Activated CD8-positive, alpha-beta memory T cell treated with anti-CD3 and anti-CD28 coated beads, Interleukin-2, amount 10 ng/mL, durations not matched to agents 7 days and 5 days (primary cell): ENCODE data around the gene LIPM. TPM values are rescaled to one million over a fixed set of nuclear protein-coding genes. Genes with fewer than 3 reads are reported as not detected.

Experiments
- ATAC-seq: fragments of 150-1000 bp; cut with Tn5 transposase; one replicate; pipeline ENCODE4 v1.10.0; 2021; ENCODE audit warnings: moderate library complexity
- CTCF ChIA-PET: fragments of 350-600 bp; sonication (Branson Sonifier 250); formaldehyde crosslinking; loops from one replicate; lab custom pipeline; 2021; ENCODE audit warnings: antibody characterized with exemption; lab: Charles Lee
- DNase-seq: peaks from one replicate; pipeline ENCODE4 v3.0.0-alpha.2; 2020
- H3K27ac Mint-ChIP-seq: one replicate; pipeline ENCODE4 v1.8.0; 2021; ENCODE audit warnings: mild to moderate bottlenecking, mixed read lengths
- H3K27me3 Mint-ChIP-seq: one replicate; pipeline ENCODE4 v1.8.0; 2021; ENCODE audit warnings: mixed read lengths
- H3K36me3 Mint-ChIP-seq: one replicate; pipeline ENCODE4 v1.8.0; 2021; ENCODE audit warnings: mild to moderate bottlenecking, mixed read lengths
- H3K4me1 Mint-ChIP-seq: one replicate; pipeline ENCODE4 v1.8.0; 2021; ENCODE audit warnings: mixed read lengths
- H3K4me3 Mint-ChIP-seq: one replicate; pipeline ENCODE4 v1.8.0; 2021; ENCODE audit warnings: mild to moderate bottlenecking, moderate library complexity, mixed read lengths
- H3K9me3 Mint-ChIP-seq: one replicate; pipeline ENCODE4 v1.8.0; 2022; ENCODE audit warnings: low read depth, mixed read lengths
- total RNA-seq, 2 experiments: library from RNA; stranded (reverse); gene quantifications; one replicate each; pipeline ENCODE4 v1.2.3, GENCODE V29; 2021

The LIPM gene
- total RNA-seq = not detected

- no peak within 1 kb of the TSS for H3K27ac Mint-ChIP-seq
- H3K27me3 Mint-ChIP-seq = peaks cover 10% of the 10 kb centered on the region
- H3K4me1 Mint-ChIP-seq = peaks cover 12% of the 10 kb centered on the region
- no peaks in the 10 kb centered on the region for H3K36me3 Mint-ChIP-seq
- H3K4me3 Mint-ChIP-seq = no peak within 1 kb of the TSS
- H3K9me3 Mint-ChIP-seq = no peaks in the 10 kb centered on the region
- DNase-seq = no peak
- no peak for ATAC-seq
- CTCF ChIA-PET = interaction anchor here (1.2 kb wide), 1 partner anchor 33 kb away, joined by 4 read pairs; no protein-coding TSS in a partner anchor
These were observed at the start of gene LIPM for GRCh38 chr10:88802523-88803285. Gene LIPM, plus strand, starts transcription at chr10:88802730. Its CDS starts 167 bp downstream, at chr10:88802897.

- H3K27ac Mint-ChIP-seq = no peak overlapping the region
- peaks cover 11% of the 10 kb centered on the region for H3K27me3 Mint-ChIP-seq
- CTCF ChIA-PET = no interaction called here
- H3K36me3 Mint-ChIP-seq = peaks cover 1% of the 10 kb centered on the region
- no peak overlapping the region for H3K4me3 Mint-ChIP-seq
- no peak for DNase-seq
- H3K9me3 Mint-ChIP-seq = no peaks in the 10 kb centered on the region
- peaks cover 3% of the 10 kb centered on the region for H3K4me1 Mint-ChIP-seq
- no peak for ATAC-seq
These were observed 48.2 kb upstream of the LIPM start for GRCh38 chr10:88754287-88754686.

- H3K36me3 Mint-ChIP-seq = peaks cover 1% of the 10 kb centered on the region
- DNase-seq (no peak), ATAC-seq (no peak)
- peaks cover 11% of the 10 kb centered on the region for H3K27me3 Mint-ChIP-seq
- H3K9me3 Mint-ChIP-seq = no peaks in the 10 kb centered on the region
- H3K27ac Mint-ChIP-seq = no peak overlapping the region
- H3K4me3 Mint-ChIP-seq = no peak overlapping the region
- peaks cover 7% of the 10 kb centered on the region for H3K4me1 Mint-ChIP-seq
- CTCF ChIA-PET = no interaction called here
These were observed 46.8 kb upstream of the LIPM start for GRCh38 chr10:88755753-88756152.

GRCh38 chr10:88756660-88757059 lies 45.9 kb upstream of the LIPM start:
- peaks cover 11% of the 10 kb centered on the region for H3K27me3 Mint-ChIP-seq
- no peak for ATAC-seq
- CTCF ChIA-PET = interaction anchor here (0.6 kb wide), 1 partner anchor 36 kb away, joined by 3 read pairs; no protein-coding TSS in a partner anchor

GRCh38 chr10:88759366-88760101 lies 43.0 kb upstream of the LIPM start, which contains the start of gene LIPN:
Gene LIPN, plus strand, starts transcription at chr10:88760020. Its CDS starts 1,386 bp downstream, at chr10:88761406.
- no peak within 1 kb of the TSS for H3K27ac Mint-ChIP-seq
- H3K4me1 Mint-ChIP-seq = peaks cover 11% of the 10 kb centered on the region
- H3K4me3 Mint-ChIP-seq = no peak within 1 kb of the TSS
- CTCF ChIA-PET = interaction anchor here (1.1 kb wide), 1 partner anchor 31 kb away, joined by 4 read pairs; no protein-coding TSS in a partner anchor
- peaks cover 1% of the 10 kb centered on the region for H3K36me3 Mint-ChIP-seq
- H3K27me3 Mint-ChIP-seq = peaks cover 7% of the 10 kb centered on the region
- no peaks in the 10 kb centered on the region for H3K9me3 Mint-ChIP-seq
- ATAC-seq (no peak), DNase-seq (no peak)

More at GRCh38 chr10:88756660-88757059, 45.9 kb upstream of the LIPM start:
- DNase-seq = no peak
- peaks cover 1% of the 10 kb centered on the region for H3K36me3 Mint-ChIP-seq
- H3K4me1 Mint-ChIP-seq = peaks cover 7% of the 10 kb centered on the region
- no peak overlapping the region for H3K4me3 Mint-ChIP-seq
- no peaks in the 10 kb centered on the region for H3K9me3 Mint-ChIP-seq
- H3K27ac Mint-ChIP-seq = no peak overlapping the region

GRCh38 chr10:88762906-88763305 lies 39.6 kb upstream of the LIPM start:
- H3K9me3 Mint-ChIP-seq = no peaks in the 10 kb centered on the region
- ATAC-seq (no peak), DNase-seq (no peak)
- peaks cover 8% of the 10 kb centered on the region for H3K4me1 Mint-ChIP-seq
- CTCF ChIA-PET = no interaction called here
- no peak overlapping the region for H3K4me3 Mint-ChIP-seq
- H3K27ac Mint-ChIP-seq = no peak overlapping the region
- H3K36me3 Mint-ChIP-seq = peaks cover 1% of the 10 kb centered on the region
- peaks cover 3% of the 10 kb centered on the region for H3K27me3 Mint-ChIP-seq

GRCh38 chr10:88763441-88763840 lies 39.1 kb upstream of the LIPM start:
- peaks cover 3% of the 10 kb centered on the region for H3K27me3 Mint-ChIP-seq

GRCh38 chr10:88764110-88764509 lies 38.4 kb upstream of the LIPM start:
- H3K27me3 Mint-ChIP-seq = peaks cover 3% of the 10 kb centered on the region
- no peak overlapping the region for H3K4me3 Mint-ChIP-seq
- no peaks in the 10 kb centered on the region for H3K9me3 Mint-ChIP-seq
- DNase-seq (no peak), ATAC-seq (no peak)
- CTCF ChIA-PET = interaction anchor here (1.2 kb wide), 1 partner anchor 38 kb away, joined by 3 read pairs; no protein-coding TSS in a partner anchor
- no peak overlapping the region for H3K27ac Mint-ChIP-seq
- peaks cover 8% of the 10 kb centered on the region for H3K4me1 Mint-ChIP-seq
- H3K36me3 Mint-ChIP-seq = no peaks in the 10 kb centered on the region

More at GRCh38 chr10:88763441-88763840, 39.1 kb upstream of the LIPM start:
- H3K4me1 Mint-ChIP-seq = peaks cover 8% of the 10 kb centered on the region
- ATAC-seq = no peak
- CTCF ChIA-PET = interaction anchor here (1.2 kb wide), 1 partner anchor 37 kb away, joined by 3 read pairs; no protein-coding TSS in a partner anchor
- no peak overlapping the region for H3K4me3 Mint-ChIP-seq
- no peak overlapping the region for H3K27ac Mint-ChIP-seq
- no peaks in the 10 kb centered on the region for H3K9me3 Mint-ChIP-seq
- no peak for DNase-seq
- peaks cover 1% of the 10 kb centered on the region for H3K36me3 Mint-ChIP-seq

GRCh38 chr10:88765816-88766215 lies 36.7 kb upstream of the LIPM start:
- no peak overlapping the region for H3K27ac Mint-ChIP-seq
- no peaks in the 10 kb centered on the region for H3K36me3 Mint-ChIP-seq
- H3K4me3 Mint-ChIP-seq = no peak overlapping the region
- CTCF ChIA-PET = no interaction called here
- peaks cover 4% of the 10 kb centered on the region for H3K4me1 Mint-ChIP-seq
- no peak for ATAC-seq
- peaks cover 3% of the 10 kb centered on the region for H3K27me3 Mint-ChIP-seq
- no peak for DNase-seq
- H3K9me3 Mint-ChIP-seq = no peaks in the 10 kb centered on the region

- H3K36me3 Mint-ChIP-seq = no peaks in the 10 kb centered on the region
- no peak overlapping the region for H3K27ac Mint-ChIP-seq
These were observed 33.1 kb upstream of the LIPM start for GRCh38 chr10:88769384-88769783.

GRCh38 chr10:88781206-88781605 lies 21.3 kb upstream of the LIPM start:
- DNase-seq (no peak), ATAC-seq (no peak)
- CTCF ChIA-PET = interaction anchor here (1.5 kb wide), 1 partner anchor 55 kb away, joined by 3 read pairs; no protein-coding TSS in a partner anchor
- Mint-ChIP-seq H3K36me3 (no peaks in the 10 kb centered on the region), H3K4me3 (no peak overlapping the region), H3K9me3 (no peaks in the 10 kb centered on the region), H3K27ac (no peak overlapping the region), H3K27me3 (peaks cover 25% of the 10 kb centered on the region), H3K4me1 (peaks cover 4% of the 10 kb centered on the region)

More at GRCh38 chr10:88769384-88769783, 33.1 kb upstream of the LIPM start:
- peaks cover 15% of the 10 kb centered on the region for H3K27me3 Mint-ChIP-seq
- no peak overlapping the region for H3K4me3 Mint-ChIP-seq
- ATAC-seq (no peak), DNase-seq (no peak)
- H3K9me3 Mint-ChIP-seq = peaks cover 2% of the 10 kb centered on the region
- CTCF ChIA-PET = no interaction called here
- no peaks in the 10 kb centered on the region for H3K4me1 Mint-ChIP-seq

GRCh38 chr10:88782222-88782621 lies 20.3 kb upstream of the LIPM start:
- H3K9me3 Mint-ChIP-seq = no peaks in the 10 kb centered on the region
- peaks cover 20% of the 10 kb centered on the region for H3K27me3 Mint-ChIP-seq
- H3K4me1 Mint-ChIP-seq = peaks cover 4% of the 10 kb centered on the region
- H3K27ac Mint-ChIP-seq = no peak overlapping the region
- no peak overlapping the region for H3K4me3 Mint-ChIP-seq
- CTCF ChIA-PET = no interaction called here
- ATAC-seq (no peak), DNase-seq (no peak)
- H3K36me3 Mint-ChIP-seq = no peaks in the 10 kb centered on the region

- Mint-ChIP-seq H3K36me3 (no peaks in the 10 kb centered on the region), H3K27me3 (peaks cover 22% of the 10 kb centered on the region), H3K27ac (no peak overlapping the region), H3K4me3 (no peak overlapping the region), H3K4me1 (peaks cover 4% of the 10 kb centered on the region), H3K9me3 (no peaks in the 10 kb centered on the region)
- ATAC-seq (no peak), DNase-seq (no peak)
- CTCF ChIA-PET = no interaction called here
These were observed 18.8 kb upstream of the LIPM start for GRCh38 chr10:88783724-88784123.
